Aorta (tissue), 5 donors: ENCODE measurements around the gene UBC. TPM values are rescaled to one million over a fixed set of nuclear protein-coding genes. Genes with fewer than 3 reads are reported as not detected.

ENCODE experiments used
- ATAC-seq: fragments of 200-7000 bp; cut with Tn5 transposase; one replicate; pipeline ENCODE4 v1.9.1; 2022; ENCODE audit warnings: moderate library complexity; ENCODE audit not compliant: low FRiP score
- DNase-seq, 2 donors: peaks; one replicate each; pipeline ENCODE4 v3.0.0-alpha.2; 2020
- H3K27ac ChIP-seq, 2 donors: one replicate each; pipeline ENCODE4 v1.5.1; 2013; ENCODE audit warnings: low read length in 2 of 2, mild to moderate bottlenecking in 2 of 2, moderate library complexity in 2 of 2, control low read depth in 1 of 2, inconsistent platforms in 1 of 2, low read depth in 1 of 2
- H3K27me3 ChIP-seq, 2 donors: one replicate each; pipeline ENCODE4 v1.6.1; 2013; ENCODE audit warnings: control low read depth in 1 of 2, low read length in 1 of 2, mild to moderate bottlenecking in 1 of 2, moderate library complexity in 1 of 2; ENCODE audit not compliant: insufficient read depth in 2 of 2, control insufficient read depth in 1 of 2
- H3K36me3 ChIP-seq, 2 donors: one replicate each; pipeline ENCODE4 v1.6.1; 2013; ENCODE audit warnings: control low read depth in 1 of 2, low read length in 1 of 2, mild to moderate bottlenecking in 1 of 2; ENCODE audit not compliant: insufficient read depth in 2 of 2, control insufficient read depth in 1 of 2
- H3K4me1 ChIP-seq, 2 donors: one replicate each; pipeline ENCODE4 v1.6.1; 2013; ENCODE audit warnings: low read length in 2 of 2, control low read depth in 1 of 2, mild to moderate bottlenecking in 1 of 2, moderate library complexity in 1 of 2; ENCODE audit not compliant: insufficient read depth in 2 of 2, control insufficient read depth in 1 of 2
- H3K4me3 ChIP-seq, 2 donors: one replicate each; pipeline ENCODE4 v1.5.1; 2013; ENCODE audit warnings: low read length in 2 of 2, control low read depth in 1 of 2, mild to moderate bottlenecking in 1 of 2
- H3K9me3 ChIP-seq: one replicate; pipeline ENCODE4 v1.6.1; 2013; ENCODE audit warnings: mild to moderate bottlenecking, low read length; ENCODE audit not compliant: control insufficient read depth
- WGBS, 2 donors: extraction: QIAGEN DNeasy Blood & Tissue Kit; methylation state at CpG; one replicate each; pipeline ENCODE4 v1.1.7; 2013; 5-methylcytosine and 5-hydroxymethylcytosine counted together
- intact Hi-C, 2 donors: fragments of 100-400 bp; cut with DNase I; formaldehyde crosslinking; loops; one replicate each; pipeline versions ENCODE4 v1.14.2 to v1.15.0; 2022
- polyA plus RNA-seq, 2 donors: library from polyadenylated mRNA; stranded (reverse); fragments of 200-250 nt; gene quantifications; one replicate each; pipeline ENCODE4 v1.2.3, GENCODE V29; 2013
- total RNA-seq, 2 donors: library from RNA; stranded (reverse); fragmentation: NEBNext Ultra II Directional; extraction: Animal tissue kit (Norgen Biotek cat#: 25700); gene quantifications; one replicate each; pipeline ENCODE4 v1.2.1, GENCODE V29; 2021
- donor health status: healthy with polysubstance abuse.
- donor health status: Bipolar disorder and iron deficiency.
- donor health status: DM: no; HTN: no; CAD: no.
- donor health status: DM: no; HTN: no; CAD: no.
- donor health status: DM: yes; HTN: yes; CAD: no.

The UBC gene
- total and polyA plus RNA-seq, 4 donors, result 667 to 1,844 (median 1,253) TPM

DNA sequence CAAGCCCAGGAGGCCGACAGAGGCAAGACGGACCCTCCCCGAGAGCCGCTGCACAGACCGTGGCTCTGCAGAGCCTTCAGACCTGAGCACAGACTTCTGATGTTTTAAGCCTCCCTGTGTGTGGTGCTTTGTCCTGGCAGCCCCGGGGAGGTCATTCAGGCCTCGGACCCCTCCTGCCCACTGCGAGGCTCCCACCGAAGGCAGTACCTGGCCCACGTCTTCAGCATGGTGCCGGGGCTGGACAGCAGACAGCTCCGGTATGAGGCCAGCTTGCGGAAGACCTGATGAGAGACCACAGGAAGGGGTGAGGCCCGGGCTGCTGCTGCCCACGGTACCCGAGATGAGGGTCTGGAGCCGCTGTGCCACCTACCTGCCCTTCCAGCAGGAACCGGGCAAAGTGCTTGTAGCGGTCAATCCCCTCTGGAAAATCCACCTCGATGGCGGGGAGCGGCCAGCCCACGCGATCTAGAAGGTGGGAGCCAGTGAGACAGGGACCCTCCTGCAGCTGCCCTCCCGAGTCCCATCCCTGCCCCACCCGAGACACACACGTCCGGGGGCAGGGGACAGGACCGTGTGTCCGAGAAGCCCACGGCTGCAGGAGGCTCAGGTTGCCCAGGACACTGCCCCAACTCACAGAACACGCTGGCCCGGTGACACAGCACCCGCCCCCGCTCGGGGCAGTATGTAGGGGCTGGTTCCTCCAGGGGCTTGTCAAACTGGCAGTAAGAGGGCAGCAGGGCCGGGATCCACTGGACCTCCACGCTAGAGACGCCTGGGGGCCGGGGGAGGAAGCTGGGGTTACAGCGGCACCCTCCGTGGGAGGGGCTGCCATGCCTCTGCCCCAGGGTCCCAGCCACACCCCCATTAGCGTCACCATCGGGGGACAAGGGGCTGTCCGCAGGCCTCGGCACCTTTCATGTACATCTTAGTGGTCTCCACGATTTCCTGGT lies 35.6 kb upstream of the UBC start:
- no peak for DNase-seq
- Histone ChIP-seq H3K36me3 (no peaks in the 10 kb centered on the region), H3K9me3 (no peaks in the 10 kb centered on the region), H3K4me1 (no peaks in the 10 kb centered on the region), H3K27ac (no peak overlapping the region), H3K4me3 (no peak overlapping the region), H3K27me3 (no peaks in the 10 kb centered on the region)
- intact Hi-C loops, result no loop called here
- WGBS, 2 donors, result 92 to 93% methylated on average over 47 of the region's 47 CpGs
- no peak for ATAC-seq

DNA sequence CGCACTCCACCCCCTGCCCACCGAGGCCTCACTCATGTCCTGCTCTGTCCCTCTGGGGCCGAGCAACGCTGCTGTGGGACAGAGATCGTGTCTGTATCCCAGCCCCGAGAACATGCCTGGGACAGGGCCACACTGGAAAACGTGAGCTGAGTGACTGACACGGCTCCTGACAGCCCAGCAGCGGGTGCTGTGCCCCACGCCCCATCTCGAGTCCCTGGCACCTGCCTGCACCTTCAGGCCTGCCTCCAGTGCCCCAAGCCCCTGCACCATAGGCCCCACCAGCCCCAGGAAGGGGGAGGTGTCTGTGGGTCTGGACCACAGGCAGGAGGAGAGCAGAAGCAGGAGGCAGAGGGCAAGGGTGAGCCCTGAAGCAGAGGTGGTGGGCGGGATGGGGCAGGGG lies 34.6 kb upstream of the UBC start:
- H3K9me3 ChIP-seq, result no peaks in the 10 kb centered on the region
- ATAC-seq (no peak), DNase-seq (no peak)
- no peak overlapping the region for H3K4me3 ChIP-seq
- no peaks in the 10 kb centered on the region for H3K27me3 ChIP-seq
- 92 to 93% methylated on average over 12 of the region's 12 CpGs for WGBS, 2 donors
- H3K36me3 ChIP-seq, result no peaks in the 10 kb centered on the region
- intact Hi-C loops, result no loop called here
- H3K27ac ChIP-seq, result no peak overlapping the region
- no peaks in the 10 kb centered on the region for H3K4me1 ChIP-seq

DNA sequence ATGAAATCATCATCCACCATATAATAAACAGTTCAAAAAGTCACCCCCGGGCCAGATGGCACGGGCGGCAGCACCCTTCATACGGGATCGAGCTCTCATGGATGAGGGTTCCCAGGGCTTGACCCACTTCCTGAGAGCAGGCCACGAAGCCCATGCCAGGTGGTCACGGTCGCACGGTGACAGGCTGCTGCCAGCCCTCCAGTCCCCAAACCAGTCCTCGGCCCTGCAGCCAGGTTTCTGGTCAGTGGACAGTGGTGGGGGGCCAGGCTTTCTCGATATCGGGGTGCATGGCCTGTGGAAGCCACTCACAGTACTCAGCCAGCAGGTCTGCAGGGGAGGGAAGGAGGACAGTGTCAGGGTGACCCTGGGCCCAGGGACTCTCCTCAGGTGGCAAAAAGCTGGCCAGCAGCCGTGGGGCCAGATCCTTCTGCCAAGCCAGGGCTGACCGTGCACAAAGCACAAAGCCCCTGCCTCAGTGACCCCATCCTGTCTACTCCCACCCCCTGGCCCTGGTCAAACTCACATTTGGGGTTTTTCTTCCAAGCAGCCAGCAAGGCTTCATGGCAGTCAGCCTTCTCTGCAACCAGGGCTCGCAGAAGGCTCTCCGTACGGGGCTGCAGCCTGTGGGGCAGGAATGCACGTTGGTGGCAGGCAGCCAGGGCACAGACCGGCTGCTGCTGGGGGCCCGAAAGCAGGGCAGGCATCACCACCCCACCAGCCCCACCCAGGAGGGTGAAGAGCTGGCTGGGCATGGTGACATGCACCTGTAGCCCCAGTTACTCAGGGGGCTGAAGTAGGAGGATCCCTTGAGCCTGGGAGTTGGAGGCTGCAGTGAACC lies 33.3 kb upstream of the UBC start:
- Histone ChIP-seq H3K4me3 (no peak overlapping the region), H3K27me3 (no peaks in the 10 kb centered on the region), H3K27ac (no peak overlapping the region), H3K9me3 (no peaks in the 10 kb centered on the region), H3K4me1 (no peaks in the 10 kb centered on the region), H3K36me3 (no peaks in the 10 kb centered on the region)
- 74 to 79% methylated on average over 20 of the region's 20 CpGs for WGBS, 2 donors
- no peak for ATAC-seq
- intact Hi-C loops, result no loop called here
- DNase-seq, result no peak

DNA sequence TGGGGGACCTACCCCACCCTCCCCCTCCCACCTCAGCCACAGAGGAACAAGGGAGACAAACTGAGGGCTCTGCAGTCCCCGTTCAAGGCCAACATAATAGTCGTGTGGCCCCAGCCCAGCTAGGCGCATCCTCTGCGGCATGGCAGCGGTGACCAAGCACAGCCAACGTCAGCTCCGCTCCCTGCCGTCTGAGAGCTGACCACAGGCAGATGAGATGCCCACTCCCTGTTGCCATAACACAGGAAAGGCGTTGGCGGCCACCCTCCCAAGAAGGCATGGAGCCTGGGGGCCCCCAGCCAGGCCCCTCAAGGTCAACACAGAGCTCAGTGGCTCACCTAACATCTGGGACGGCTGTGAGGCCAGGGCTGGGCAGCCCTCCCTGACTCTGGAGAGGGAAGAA lies 32.6 kb upstream of the UBC start:
- no peak overlapping the region for H3K4me3 ChIP-seq
- no peaks in the 10 kb centered on the region for H3K27me3 ChIP-seq
- H3K4me1 ChIP-seq, result no peaks in the 10 kb centered on the region
- WGBS, 2 donors, result 90 to 91% methylated on average over 11 of the region's 11 CpGs
- H3K9me3 ChIP-seq, result no peaks in the 10 kb centered on the region
- intact Hi-C loops, result no loop called here
- H3K27ac ChIP-seq, result no peak overlapping the region
- ATAC-seq (no peak), DNase-seq (no peak)
- no peaks in the 10 kb centered on the region for H3K36me3 ChIP-seq

DNA sequence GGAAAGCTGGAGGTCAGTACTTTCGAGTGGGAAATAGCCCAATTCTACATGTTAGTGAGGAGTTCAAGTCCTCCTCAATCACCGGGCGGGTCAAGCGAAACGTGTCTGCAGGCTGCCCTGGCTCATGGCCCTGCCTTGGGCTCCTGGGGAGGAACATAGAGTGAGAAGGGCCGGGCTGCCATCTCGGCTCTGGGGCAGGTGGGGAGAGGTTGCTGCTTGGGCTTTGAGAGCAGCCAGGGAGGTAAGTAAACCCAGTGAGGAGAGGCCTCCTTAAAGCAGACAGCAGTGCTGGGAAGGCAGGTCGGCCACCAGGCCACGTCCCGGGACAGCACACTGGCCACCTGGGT lies 32.0 kb upstream of the UBC start:
- Histone ChIP-seq H3K27me3 (no peaks in the 10 kb centered on the region), H3K9me3 (no peaks in the 10 kb centered on the region), H3K36me3 (no peaks in the 10 kb centered on the region), H3K27ac (no peak overlapping the region), H3K4me3 (no peak overlapping the region), H3K4me1 (no peaks in the 10 kb centered on the region)
- ATAC-seq (no peak), DNase-seq (peak in 1 of 2 donors; percentile 40)
- 88 to 90% methylated on average over 10 of the region's 10 CpGs for WGBS, 2 donors
- intact Hi-C loops, result no loop called here

DNA sequence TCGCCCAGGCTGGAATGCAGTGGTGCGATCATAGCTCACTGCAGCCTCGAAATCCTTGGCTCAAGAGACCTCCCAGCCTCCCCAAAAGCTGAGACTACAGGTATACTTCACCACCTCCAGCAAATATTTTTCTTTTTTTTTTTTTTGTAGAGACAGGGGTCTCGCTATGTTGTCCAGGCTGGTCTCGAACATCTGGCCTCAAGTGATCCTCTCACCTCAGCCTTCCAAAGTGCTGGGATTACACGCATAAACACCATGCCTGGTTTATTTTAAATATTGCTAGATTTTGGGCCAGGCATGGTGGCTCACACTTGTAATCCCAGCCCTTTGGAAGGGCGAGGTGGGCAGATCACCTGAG lies 26.7 kb upstream of the UBC start:
- H3K9me3 ChIP-seq, result no peaks in the 10 kb centered on the region
- no peaks in the 10 kb centered on the region for H3K4me1 ChIP-seq
- no peaks in the 10 kb centered on the region for H3K36me3 ChIP-seq
- ATAC-seq (no peak), DNase-seq (no peak)
- no peak overlapping the region for H3K4me3 ChIP-seq
- WGBS, 2 donors, result 65 to 76% methylated on average over 7 of the region's 7 CpGs
- no peaks in the 10 kb centered on the region for H3K27me3 ChIP-seq
- intact Hi-C loops, result no loop called here
- peak overlapping the region in 1 of 2 donors; percentile 2 for H3K27ac ChIP-seq

DNA sequence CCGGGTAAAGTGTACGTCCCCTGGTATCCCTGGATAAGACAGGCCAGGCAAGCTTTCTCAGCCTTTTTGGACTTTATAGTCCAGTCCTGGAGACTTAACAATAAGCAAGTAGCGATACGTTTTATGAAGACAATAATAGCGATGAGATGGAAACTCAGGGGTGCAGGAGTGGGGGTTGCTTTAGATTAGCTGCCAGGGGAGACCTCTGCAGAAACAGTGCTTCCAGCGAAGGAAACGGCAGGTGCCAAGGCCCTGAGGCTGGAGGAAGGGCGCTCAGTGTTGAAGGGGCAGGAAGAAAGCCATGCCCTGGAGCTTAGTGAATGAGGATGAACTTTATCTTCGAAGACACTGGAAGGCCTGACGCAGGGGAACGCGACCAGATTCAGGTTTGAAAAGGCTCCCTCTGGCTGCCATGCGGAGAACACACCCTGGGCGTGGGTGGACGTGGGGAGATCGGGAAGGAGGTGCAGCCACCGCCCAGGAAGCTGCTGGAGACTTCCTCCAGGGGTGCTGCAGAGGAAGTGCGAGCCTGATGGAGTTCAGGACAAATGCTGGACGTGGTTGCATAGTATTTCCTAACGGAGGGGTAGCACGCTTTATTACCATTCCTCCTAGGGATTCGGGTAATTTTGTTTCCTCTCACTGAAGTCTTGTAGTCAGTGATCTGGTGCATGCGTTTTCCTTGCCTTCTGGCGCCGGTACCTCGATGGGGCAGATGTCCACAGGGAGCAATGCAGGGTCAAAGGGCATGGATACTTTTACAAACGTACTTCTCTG lies 26.1 kb upstream of the UBC start:
- H3K4me3 ChIP-seq, result peak overlapping the region in 1 of 2 donors; percentile 20
- H3K9me3 ChIP-seq, result no peaks in the 10 kb centered on the region
- peak; percentile 93 to 94 for DNase-seq
- intact Hi-C loops, result no loop called here
- H3K4me1 ChIP-seq, result no peaks in the 10 kb centered on the region
- ATAC-seq, result peak; percentile 86
- H3K36me3 ChIP-seq, result no peaks in the 10 kb centered on the region
- H3K27ac ChIP-seq, result peak overlapping the region in 1 of 2 donors; percentile 66
- WGBS, 2 donors, result 3 to 13% methylated on average over 27 of the region's 27 CpGs
- no peaks in the 10 kb centered on the region for H3K27me3 ChIP-seq

DNA sequence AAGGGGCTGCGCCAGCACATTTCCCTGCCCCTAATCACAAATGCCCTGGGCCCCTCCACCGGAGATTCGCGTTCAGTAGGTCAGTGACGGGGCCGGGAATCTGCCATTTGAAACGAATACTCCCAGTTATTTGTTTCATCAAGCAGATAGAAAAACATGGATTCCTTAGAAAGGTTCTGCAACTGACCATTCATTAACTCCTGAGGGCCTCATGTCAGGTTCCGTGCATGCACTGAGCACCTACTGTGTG lies 25.6 kb upstream of the UBC start:
- Histone ChIP-seq H3K4me3 (peak overlapping the region in 1 of 2 donors; percentile 20), H3K27ac (peak overlapping the region in 1 of 2 donors; percentile 66), H3K4me1 (no peaks in the 10 kb centered on the region), H3K9me3 (no peaks in the 10 kb centered on the region), H3K36me3 (no peaks in the 10 kb centered on the region), H3K27me3 (no peaks in the 10 kb centered on the region)
- no peak for ATAC-seq
- intact Hi-C loops, result no loop called here
- DNase-seq, result no peak
- WGBS, 2 donors, result 0 to 1% methylated on average over 8 of the region's 8 CpGs
